NT2/D1 (cell line): ENCODE data around the gene SPIRE1.
"Not testable (repeated sequence)": the region's sequence is repeated elsewhere in the genome, so short reads cannot be mapped to it uniquely, and the experiment has no call there.

ENCODE experiments used
- DNase-seq: peaks from one replicate; pipeline ENCODE4 v3.0.0-alpha.2; 2011; ENCODE audit warnings: low read depth, low spot score
- H3K27me3 ChIP-seq: 2 replicates; pipeline ENCODE4 v1.6.0; 2011; ENCODE audit warnings: mild to moderate bottlenecking; ENCODE audit not compliant: insufficient read length, insufficient read depth
- H3K36me3 ChIP-seq: 2 replicates; pipeline ENCODE4 v1.6.1; 2011; ENCODE audit warnings: mild to moderate bottlenecking, low read length, mixed read lengths; ENCODE audit not compliant: insufficient read depth, insufficient read length
- H3K4me1 ChIP-seq: 2 replicates; pipeline ENCODE4 v1.5.1; 2011; ENCODE audit not compliant: insufficient read depth, insufficient read length
- H3K4me3 ChIP-seq: 2 replicates; pipeline ENCODE4 v1.5.1; 2011; ENCODE audit warnings: low read depth; ENCODE audit not compliant: insufficient read length
- H3K9ac ChIP-seq: 2 replicates; pipeline ENCODE4 v1.6.0; 2011; ENCODE audit warnings: low read depth; ENCODE audit not compliant: insufficient read length
- H3K9me3 ChIP-seq: 2 replicates; pipeline ENCODE4 v1.5.1; 2011; ENCODE audit warnings: mild to moderate bottlenecking, low read length; ENCODE audit not compliant: insufficient read depth
- SUZ12 ChIP-seq: IDR thresholded peaks from 2 replicates; pipeline ENCODE4 v1.6.1; 2011; ENCODE audit not compliant: insufficient read length, insufficient read depth; ENCODE audit errors: extremely low read depth
- YY1 ChIP-seq: IDR thresholded peaks from 2 replicates; pipeline ENCODE4 v1.6.1; 2011; ENCODE audit not compliant: insufficient read length, insufficient read depth
- ZNF274 ChIP-seq: IDR thresholded peaks from 2 replicates; pipeline ENCODE4 v1.6.1; 2011; ENCODE audit warnings: mild to moderate bottlenecking, low read depth, low read length

Gene SPIRE1

GRCh38 chr18:12631831-12632477 lies 26.0 kb downstream of the SPIRE1 start:
- no peaks in the 10 kb centered on the region for H3K9me3 ChIP-seq
- no peak overlapping the region for H3K9ac ChIP-seq
- H3K27me3 ChIP-seq: no peaks in the 10 kb centered on the region
- no peaks in the 10 kb centered on the region for H3K4me1 ChIP-seq
- H3K36me3 ChIP-seq: no peaks in the 10 kb centered on the region
- H3K4me3 ChIP-seq: no peak overlapping the region
- no peak for DNase-seq
- no peak for TF ChIP-seq YY1
- no peak for TF ChIP-seq ZNF274
- TF ChIP-seq SUZ12: no peak

GRCh38 chr18:12630136-12630535 lies 27.8 kb downstream of the SPIRE1 start:
- Histone ChIP-seq H3K36me3 (no peaks in the 10 kb centered on the region), H3K4me1 (no peaks in the 10 kb centered on the region), H3K4me3 (no peak overlapping the region), H3K9ac (no peak overlapping the region), H3K27me3 (no peaks in the 10 kb centered on the region), H3K9me3 (no peaks in the 10 kb centered on the region)
- no peak for TF ChIP-seq ZNF274
- TF ChIP-seq SUZ12: no peak
- TF ChIP-seq YY1: no peak
- DNase-seq: no peak

GRCh38 chr18:12628706-12629702 lies 28.9 kb downstream of the SPIRE1 start:
- no peak for DNase-seq
- Histone ChIP-seq H3K4me1 (no peaks in the 10 kb centered on the region), H3K27me3 (no peaks in the 10 kb centered on the region), H3K4me3 (no peak overlapping the region), H3K36me3 (no peaks in the 10 kb centered on the region), H3K9ac (no peak overlapping the region), H3K9me3 (no peaks in the 10 kb centered on the region)
- no peak for TF ChIP-seq ZNF274
- TF ChIP-seq SUZ12: no peak
- no peak for TF ChIP-seq YY1

- H3K9me3 ChIP-seq, H3K27me3 ChIP-seq, DNase-seq, H3K36me3 ChIP-seq, H3K4me1 ChIP-seq, H3K9ac ChIP-seq, H3K4me3 ChIP-seq: not testable (repeated sequence)
Measured at GRCh38 chr18:12627199-12627598, 30.7 kb downstream of the SPIRE1 start.

GRCh38 chr18:12625241-12625640 lies 32.7 kb downstream of the SPIRE1 start:
- Histone ChIP-seq H3K9ac (no peak overlapping the region), H3K36me3 (no peaks in the 10 kb centered on the region), H3K4me3 (no peak overlapping the region), H3K9me3 (no peaks in the 10 kb centered on the region), H3K4me1 (no peaks in the 10 kb centered on the region), H3K27me3 (no peaks in the 10 kb centered on the region)
- no peak for DNase-seq
- no peak for TF ChIP-seq ZNF274
- TF ChIP-seq YY1: no peak
- no peak for TF ChIP-seq SUZ12

GRCh38 chr18:12621742-12622306 lies 36.1 kb downstream of the SPIRE1 start:
- no peaks in the 10 kb centered on the region for H3K36me3 ChIP-seq
- no peak for DNase-seq

GRCh38 chr18:12615748-12616147 lies 42.2 kb downstream of the SPIRE1 start:
- H3K9me3 ChIP-seq: no peaks in the 10 kb centered on the region

More at GRCh38 chr18:12621742-12622306, 36.1 kb downstream of the SPIRE1 start:
- no peak overlapping the region for H3K4me3 ChIP-seq
- H3K9ac ChIP-seq: no peak overlapping the region
- H3K27me3 ChIP-seq: no peaks in the 10 kb centered on the region
- H3K9me3 ChIP-seq: no peaks in the 10 kb centered on the region
- H3K4me1 ChIP-seq: no peaks in the 10 kb centered on the region
- TF ChIP-seq ZNF274: no peak
- TF ChIP-seq SUZ12: no peak
- TF ChIP-seq YY1: no peak

More at GRCh38 chr18:12615748-12616147, 42.2 kb downstream of the SPIRE1 start:
- no peak for TF ChIP-seq YY1
- no peak for TF ChIP-seq ZNF274
- no peak for TF ChIP-seq SUZ12
- Histone ChIP-seq H3K4me1 (no peaks in the 10 kb centered on the region), H3K36me3 (no peaks in the 10 kb centered on the region), H3K9ac (no peak overlapping the region), H3K27me3 (no peaks in the 10 kb centered on the region), H3K4me3 (no peak overlapping the region)
- no peak for DNase-seq
